Measurements from ENCODE around the gene ITCH.

- TF ChIP-seq CTCF (IDR thresholded peaks at IDR 0.05; ENCODE audit: low read depth, low read length) (no peak), EZH2phosphoT487 (IDR thresholded peaks at IDR 0.05; ENCODE audit: low read depth) (no peak)
These were observed 165.8 kb downstream of the ITCH start for GRCh38 chr20:34528921-34529297.
